ENCODE measurements around the gene FAM181A. TPM values are rescaled to one million over a fixed set of nuclear protein-coding genes. Genes with fewer than 3 reads are reported as not detected.

The FAM181A gene
- total and polyA plus RNA-seq, 2 donors: 0.11 TPM; not detected in 1

- H3K4me1 ChIP-seq (ENCODE audit: control insufficient read depth in 2 of 2, insufficient read depth in 2 of 2, low read length in 2 of 2): peaks cover 0 to 12% of the 10 kb centered on the region in 2 donors
Observed at GRCh38 chr14:93971635-93972027, 44.5 kb downstream of the FAM181A start.

GRCh38 chr14:93972618-93973205, 45.6 kb downstream of the FAM181A start:
- H3K9me3 ChIP-seq (ENCODE audit: control insufficient read depth in 2 of 2, insufficient read depth in 1 of 2, low read length in 1 of 2): peaks cover 2 to 5% of the 10 kb centered on the region in 2 donors
- H3K36me3 ChIP-seq (ENCODE audit: control insufficient read depth in 2 of 2, insufficient read depth in 2 of 2, low read length in 1 of 2): no peaks in the 10 kb centered on the region
- peaks cover 0 to 44% of the 10 kb centered on the region in 2 donors for H3K27me3 ChIP-seq (ENCODE audit: control insufficient read depth in 2 of 2, insufficient read depth in 1 of 2, low read length in 1 of 2)
- peaks cover 0 to 12% of the 10 kb centered on the region in 2 donors for H3K4me1 ChIP-seq (ENCODE audit: control insufficient read depth in 2 of 2, insufficient read depth in 2 of 2, low read length in 2 of 2)
- DNase-seq (ENCODE audit: low read depth in 6 of 9, low spot score in 9 of 9): no peak
- 95% methylated on average over 6 of the region's 6 CpGs for WGBS
- H3K27ac ChIP-seq (ENCODE audit: low read depth in 1 of 2, low read length in 1 of 2): no peak overlapping the region
- no peak overlapping the region for H3K4me3 ChIP-seq (ENCODE audit: low read length in 2 of 2)

More at GRCh38 chr14:93971635-93972027, 44.5 kb downstream of the FAM181A start:
- 97% methylated on average over 3 of the region's 3 CpGs for WGBS
- Histone ChIP-seq H3K27me3 (ENCODE audit: control insufficient read depth in 2 of 2, insufficient read depth in 1 of 2, low read length in 1 of 2) (peaks cover 0 to 39% of the 10 kb centered on the region in 2 donors), H3K9me3 (ENCODE audit: control insufficient read depth in 2 of 2, insufficient read depth in 1 of 2, low read length in 1 of 2) (no peaks in the 10 kb centered on the region), H3K36me3 (ENCODE audit: control insufficient read depth in 2 of 2, insufficient read depth in 2 of 2, low read length in 1 of 2) (no peaks in the 10 kb centered on the region), H3K27ac (ENCODE audit: low read depth in 1 of 2, low read length in 1 of 2) (no peak overlapping the region), H3K4me3 (ENCODE audit: low read length in 2 of 2) (no peak overlapping the region)
- DNase-seq (ENCODE audit: low read depth in 6 of 9, low spot score in 9 of 9): no peak

GRCh38 chr14:93973607-93974006, 46.5 kb downstream of the FAM181A start:
- Histone ChIP-seq H3K4me3 (ENCODE audit: low read length in 2 of 2) (no peak overlapping the region), H3K36me3 (ENCODE audit: control insufficient read depth in 2 of 2, insufficient read depth in 2 of 2, low read length in 1 of 2) (no peaks in the 10 kb centered on the region), H3K9me3 (ENCODE audit: control insufficient read depth in 2 of 2, insufficient read depth in 1 of 2, low read length in 1 of 2) (peaks cover 3 to 12% of the 10 kb centered on the region in 2 donors), H3K27me3 (ENCODE audit: control insufficient read depth in 2 of 2, insufficient read depth in 1 of 2, low read length in 1 of 2) (peaks cover 0 to 42% of the 10 kb centered on the region in 2 donors), H3K4me1 (ENCODE audit: control insufficient read depth in 2 of 2, insufficient read depth in 2 of 2, low read length in 2 of 2) (peaks cover 1 to 15% of the 10 kb centered on the region in 2 donors), H3K27ac (ENCODE audit: low read depth in 1 of 2, low read length in 1 of 2) (no peak overlapping the region)
- 80% methylated on average over 6 of the region's 6 CpGs for WGBS
- no peak for DNase-seq (ENCODE audit: low read depth in 6 of 9, low spot score in 9 of 9)

GRCh38 chr14:93974299-93974698, 47.2 kb downstream of the FAM181A start:
- WGBS: 96% methylated on average over 6 of the region's 6 CpGs
- Histone ChIP-seq H3K27ac (ENCODE audit: low read depth in 1 of 2, low read length in 1 of 2) (no peak overlapping the region), H3K9me3 (ENCODE audit: control insufficient read depth in 2 of 2, insufficient read depth in 1 of 2, low read length in 1 of 2) (peaks cover 3 to 12% of the 10 kb centered on the region in 2 donors), H3K36me3 (ENCODE audit: control insufficient read depth in 2 of 2, insufficient read depth in 2 of 2, low read length in 1 of 2) (no peaks in the 10 kb centered on the region), H3K4me3 (ENCODE audit: low read length in 2 of 2) (no peak overlapping the region), H3K27me3 (ENCODE audit: control insufficient read depth in 2 of 2, insufficient read depth in 1 of 2, low read length in 1 of 2) (peaks cover 0 to 39% of the 10 kb centered on the region in 2 donors), H3K4me1 (ENCODE audit: control insufficient read depth in 2 of 2, insufficient read depth in 2 of 2, low read length in 2 of 2) (peaks cover 5 to 18% of the 10 kb centered on the region in 2 donors)
- no peak for DNase-seq (ENCODE audit: low read depth in 6 of 9, low spot score in 9 of 9)

- Histone ChIP-seq H3K27me3 (ENCODE audit: control insufficient read depth in 2 of 2, insufficient read depth in 1 of 2, low read length in 1 of 2) (peaks cover 0 to 36% of the 10 kb centered on the region in 2 donors), H3K4me1 (ENCODE audit: control insufficient read depth in 2 of 2, insufficient read depth in 2 of 2, low read length in 2 of 2) (peaks cover 5 to 18% of the 10 kb centered on the region in 2 donors), H3K36me3 (ENCODE audit: control insufficient read depth in 2 of 2, insufficient read depth in 2 of 2, low read length in 1 of 2) (no peaks in the 10 kb centered on the region), H3K9me3 (ENCODE audit: control insufficient read depth in 2 of 2, insufficient read depth in 1 of 2, low read length in 1 of 2) (peaks cover 3 to 12% of the 10 kb centered on the region in 2 donors), H3K27ac (ENCODE audit: low read depth in 1 of 2, low read length in 1 of 2) (no peak overlapping the region), H3K4me3 (ENCODE audit: low read length in 2 of 2) (no peak overlapping the region)
- 95% methylated on average over 12 of the region's 12 CpGs for WGBS
- DNase-seq (ENCODE audit: low read depth in 6 of 9, low spot score in 9 of 9): no peak
Observed at GRCh38 chr14:93974833-93975232, 47.7 kb downstream of the FAM181A start.

GRCh38 chr14:93975791-93976476, 48.8 kb downstream of the FAM181A start:
- Histone ChIP-seq H3K36me3 (ENCODE audit: control insufficient read depth in 2 of 2, insufficient read depth in 2 of 2, low read length in 1 of 2) (no peaks in the 10 kb centered on the region), H3K27ac (ENCODE audit: low read depth in 1 of 2, low read length in 1 of 2) (no peak overlapping the region), H3K27me3 (ENCODE audit: control insufficient read depth in 2 of 2, insufficient read depth in 1 of 2, low read length in 1 of 2) (peaks cover 0 to 32% of the 10 kb centered on the region in 2 donors), H3K4me1 (ENCODE audit: control insufficient read depth in 2 of 2, insufficient read depth in 2 of 2, low read length in 2 of 2) (peaks cover 5 to 14% of the 10 kb centered on the region in 2 donors), H3K4me3 (ENCODE audit: low read length in 2 of 2) (no peak overlapping the region), H3K9me3 (ENCODE audit: control insufficient read depth in 2 of 2, insufficient read depth in 1 of 2, low read length in 1 of 2) (peaks cover 3 to 12% of the 10 kb centered on the region in 2 donors)
- no peak for DNase-seq (ENCODE audit: low read depth in 6 of 9, low spot score in 9 of 9)
- 79% methylated on average over 9 of the region's 9 CpGs for WGBS

DNA sequence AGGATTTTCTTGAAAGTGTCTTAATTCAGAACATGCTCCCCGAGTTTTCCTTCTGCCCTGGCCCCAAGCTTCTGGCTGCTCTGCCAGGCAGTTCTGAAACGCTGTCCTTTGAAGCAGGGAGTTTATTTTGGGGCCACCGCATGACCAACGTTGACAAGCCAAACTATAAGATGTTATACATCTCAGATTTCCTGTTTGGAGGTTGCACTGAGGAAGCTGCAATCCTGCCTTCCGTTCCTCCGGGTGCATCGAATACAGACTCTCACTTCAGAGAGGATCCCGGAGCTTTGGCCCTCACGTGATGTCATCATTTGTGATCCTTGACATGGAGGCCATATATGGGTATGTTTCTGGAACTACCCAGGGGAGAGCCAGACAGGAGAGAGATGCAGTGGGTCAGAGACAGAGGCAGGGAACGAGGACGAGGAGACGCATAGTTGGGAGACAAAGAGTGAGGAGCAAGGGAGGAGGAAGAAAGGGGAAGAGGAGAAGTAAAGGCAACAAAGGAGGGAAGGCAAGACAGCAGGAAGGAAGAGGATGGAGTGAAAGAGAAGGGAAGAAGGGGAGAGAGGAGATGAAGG, 49.4 kb downstream of the FAM181A start, which contains the start of gene ASB2:
Gene ASB2 (minus strand): TSS at position 94 of the 581 bp plus-strand sequence. CDS start 12,031 bp downstream, outside the sequence.
- H3K4me3 ChIP-seq (ENCODE audit: low read length in 2 of 2): no peak within 1 kb of the TSS
- WGBS: 22% methylated on average over 12 of the region's 12 CpGs
- H3K9me3 ChIP-seq (ENCODE audit: control insufficient read depth in 2 of 2, insufficient read depth in 1 of 2, low read length in 1 of 2): peaks cover 3 to 12% of the 10 kb centered on the region in 2 donors
- peaks cover 0 to 34% of the 10 kb centered on the region in 2 donors for H3K27me3 ChIP-seq (ENCODE audit: control insufficient read depth in 2 of 2, insufficient read depth in 1 of 2, low read length in 1 of 2)
- H3K27ac ChIP-seq (ENCODE audit: low read depth in 1 of 2, low read length in 1 of 2): no peak within 1 kb of the TSS
- H3K36me3 ChIP-seq (ENCODE audit: control insufficient read depth in 2 of 2, insufficient read depth in 2 of 2, low read length in 1 of 2): no peaks in the 10 kb centered on the region
- DNase-seq (ENCODE audit: low read depth in 6 of 9, low spot score in 9 of 9): no peak
- peaks cover 5 to 8% of the 10 kb centered on the region in 2 donors for H3K4me1 ChIP-seq (ENCODE audit: control insufficient read depth in 2 of 2, insufficient read depth in 2 of 2, low read length in 2 of 2)

- no peak for DNase-seq (ENCODE audit: low read depth in 6 of 9, low spot score in 9 of 9)
Observed at GRCh38 chr14:93977171-93977570, 50.0 kb downstream of the FAM181A start.

More at GRCh38 chr14:93977171-93977570, 50.0 kb downstream of the FAM181A start:
- Histone ChIP-seq H3K36me3 (ENCODE audit: control insufficient read depth in 2 of 2, insufficient read depth in 2 of 2, low read length in 1 of 2) (no peaks in the 10 kb centered on the region), H3K4me3 (ENCODE audit: low read length in 2 of 2) (no peak overlapping the region), H3K9me3 (ENCODE audit: control insufficient read depth in 2 of 2, insufficient read depth in 1 of 2, low read length in 1 of 2) (peaks cover 3 to 12% of the 10 kb centered on the region in 2 donors), H3K4me1 (ENCODE audit: control insufficient read depth in 2 of 2, insufficient read depth in 2 of 2, low read length in 2 of 2) (peaks cover 5 to 8% of the 10 kb centered on the region in 2 donors), H3K27ac (ENCODE audit: low read depth in 1 of 2, low read length in 1 of 2) (no peak overlapping the region), H3K27me3 (ENCODE audit: control insufficient read depth in 2 of 2, insufficient read depth in 1 of 2, low read length in 1 of 2) (peaks cover 0 to 37% of the 10 kb centered on the region in 2 donors)
- 96% methylated on average over 5 of the region's 5 CpGs for WGBS
